Epidermal melanocyte (primary cell): ENCODE measurements around the gene ENAH.
A peak's percentile ranks its signal among the peaks of the same experiment; 100 is the strongest.
"Not testable (repeated sequence)": the region's sequence is repeated elsewhere in the genome, so short reads cannot be mapped to it uniquely, and the experiment has no call there.

Source experiments
- DNase-seq: peaks from one replicate; pipeline ENCODE4 v3.0.0; 2011; ENCODE audit warnings: low spot score; ENCODE audit not compliant: insufficient read length

Gene ENAH

DNA sequence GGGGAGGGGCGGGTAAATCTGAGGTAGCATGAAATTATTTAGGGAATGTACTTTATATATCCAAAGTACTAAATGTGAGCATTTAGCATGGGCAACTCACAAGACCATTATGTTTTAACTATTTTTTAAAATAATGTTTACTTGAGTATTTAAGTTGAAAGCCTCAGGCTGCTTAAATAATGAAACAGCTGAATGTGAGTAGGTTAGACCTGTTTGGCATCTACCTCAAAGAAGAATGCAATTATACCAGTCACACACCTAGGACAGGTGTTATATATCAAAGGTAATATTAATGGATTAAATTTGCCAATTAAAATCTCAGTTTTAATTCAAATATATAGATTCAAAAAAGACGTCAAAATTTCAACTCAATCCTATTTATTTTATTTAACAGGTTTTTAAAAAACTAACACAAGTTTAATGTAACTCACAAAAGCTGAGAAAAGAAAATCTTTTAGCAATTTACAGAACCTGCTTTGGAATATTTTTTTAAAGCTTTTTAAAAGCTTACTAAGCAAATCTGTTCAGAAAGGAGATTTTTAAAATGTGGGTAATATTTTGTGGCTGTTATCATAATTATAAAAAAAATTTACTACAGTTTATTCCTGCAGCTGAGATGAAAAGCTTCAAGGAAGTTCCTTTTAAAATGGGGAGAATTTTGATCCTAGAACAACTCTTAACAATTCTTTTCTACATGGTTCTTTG is 120.5 kb downstream of the ENAH start:
- DNase-seq = no peak

DNA sequence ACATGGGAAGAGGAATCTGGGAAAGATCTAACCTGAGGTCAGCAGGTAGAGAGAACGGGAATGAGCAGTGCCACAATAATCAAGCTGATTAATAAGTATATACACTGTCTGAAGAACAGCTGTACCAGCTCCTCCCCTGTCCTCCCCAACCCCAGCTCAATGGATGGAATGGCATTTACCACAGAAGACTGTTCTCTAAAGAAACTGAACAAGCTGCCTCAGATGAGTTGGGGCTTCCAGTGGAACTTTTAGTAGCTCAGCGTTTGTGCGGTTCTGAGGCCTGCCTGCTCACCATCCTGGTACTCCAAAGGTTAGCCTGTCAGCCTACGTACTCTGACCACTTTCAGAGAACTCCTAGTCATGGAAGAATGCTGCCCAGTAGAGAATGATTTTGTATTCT is 123.2 kb downstream of the ENAH start:
- no peak for DNase-seq

DNA sequence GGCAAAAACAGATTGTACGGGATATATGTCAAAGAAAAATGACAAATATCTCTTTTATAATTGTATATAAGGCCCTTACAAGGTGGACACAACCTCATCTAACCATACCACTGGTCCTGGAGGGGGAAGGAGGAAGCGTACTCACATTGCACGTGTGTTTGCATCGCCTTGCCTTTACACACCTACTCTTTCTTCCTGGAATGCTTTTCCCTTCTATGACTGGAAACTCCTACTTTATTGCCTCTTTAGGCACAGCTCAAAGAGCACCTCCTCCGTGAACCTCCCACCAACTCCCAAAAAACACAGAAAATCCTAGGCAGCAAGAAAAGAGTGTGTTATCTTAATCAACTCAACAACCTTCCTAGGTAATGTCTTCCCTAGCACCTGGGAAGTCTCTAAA is 125.3 kb downstream of the ENAH start:
- no peak for DNase-seq

DNA sequence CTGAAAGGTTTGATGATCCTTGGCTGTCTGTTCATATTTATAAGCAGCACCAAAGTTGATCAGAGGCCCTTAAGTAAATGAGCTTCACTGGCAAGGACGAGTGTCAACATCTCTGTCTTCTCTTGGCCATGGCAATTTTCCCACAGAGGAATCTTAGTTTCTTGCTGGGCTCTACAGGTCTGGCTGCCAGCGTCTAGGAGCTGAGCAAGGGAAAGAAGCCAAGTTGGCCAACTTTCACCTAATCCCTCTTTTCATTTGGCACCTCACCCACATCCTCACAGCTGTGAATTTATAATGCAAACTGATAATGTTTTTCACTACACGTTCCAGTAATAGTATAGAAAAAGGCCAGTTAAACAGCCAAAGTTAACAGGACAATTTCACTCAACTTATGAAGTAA is 126.0 kb downstream of the ENAH start:
- DNase-seq = no peak

DNA sequence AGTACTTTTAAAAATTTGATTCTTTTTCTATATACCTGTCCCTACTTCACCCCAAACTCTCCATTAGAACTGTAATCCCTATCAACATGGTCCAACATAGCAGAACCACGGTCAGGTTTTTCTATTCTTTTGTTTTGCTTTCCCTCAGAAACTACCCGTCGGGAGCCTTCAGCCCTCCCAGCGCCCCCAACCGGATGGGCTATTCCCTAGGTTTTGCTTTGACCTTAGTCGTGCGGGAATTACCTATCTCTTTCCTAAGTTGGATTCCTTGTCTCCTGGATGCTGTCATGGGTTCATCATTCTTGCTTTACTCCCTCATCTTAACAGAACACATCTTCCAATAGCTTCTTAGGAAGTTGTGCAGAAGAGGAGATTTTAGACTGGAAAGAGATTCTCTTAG is 127.5 kb downstream of the ENAH start:
- no peak for DNase-seq

DNA sequence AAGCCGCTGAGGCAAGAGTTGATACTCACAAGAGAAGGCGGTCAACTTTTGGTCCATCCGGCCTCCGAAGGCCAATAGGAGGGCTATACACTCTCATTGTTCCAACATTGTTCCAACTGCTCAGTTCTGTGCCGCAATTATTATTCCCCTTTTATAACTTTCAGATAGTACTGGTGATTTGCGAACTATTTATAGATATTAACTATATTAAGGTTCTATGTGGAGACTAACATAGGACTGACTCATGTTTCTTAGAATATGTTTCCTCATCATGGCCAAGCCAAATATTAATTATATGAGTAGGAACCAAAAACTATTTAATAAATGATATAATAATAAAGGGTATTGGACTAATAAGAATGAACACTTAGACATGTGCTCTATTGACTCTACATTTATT is 128.4 kb downstream of the ENAH start:
- no peak for DNase-seq

DNA sequence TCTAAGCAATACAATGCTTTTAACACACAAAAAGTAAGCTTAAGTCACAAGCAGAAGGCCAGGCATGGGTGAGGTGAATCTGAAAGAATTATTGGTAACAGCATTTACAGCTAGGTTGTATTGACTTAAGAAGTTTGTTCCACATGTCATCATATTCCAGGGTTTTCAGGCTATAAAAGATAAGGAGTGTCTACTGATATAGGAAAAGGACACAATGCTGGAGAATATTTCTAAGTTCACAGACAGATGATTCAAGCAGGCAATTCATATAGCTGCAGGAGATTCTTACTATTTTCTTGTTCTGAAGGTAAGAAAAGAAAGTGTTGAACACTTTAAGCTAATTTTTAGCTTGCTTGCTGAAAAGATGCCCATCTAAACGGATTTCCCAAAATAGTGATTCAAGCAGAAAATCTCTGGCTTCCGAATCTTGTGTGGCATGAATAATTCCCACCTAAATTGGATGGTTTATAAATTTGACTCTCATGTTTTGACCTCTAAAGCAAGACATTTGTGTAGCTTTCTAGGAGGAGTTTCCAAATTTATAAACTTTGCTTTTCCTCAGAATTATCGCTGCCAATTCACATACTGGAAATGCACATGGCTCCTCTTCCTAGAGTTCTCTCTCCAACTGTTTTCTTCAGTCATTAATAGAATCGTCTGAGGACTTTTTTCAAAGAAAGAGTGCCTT is 129.5 kb downstream of the ENAH start:
- no peak for DNase-seq

DNA sequence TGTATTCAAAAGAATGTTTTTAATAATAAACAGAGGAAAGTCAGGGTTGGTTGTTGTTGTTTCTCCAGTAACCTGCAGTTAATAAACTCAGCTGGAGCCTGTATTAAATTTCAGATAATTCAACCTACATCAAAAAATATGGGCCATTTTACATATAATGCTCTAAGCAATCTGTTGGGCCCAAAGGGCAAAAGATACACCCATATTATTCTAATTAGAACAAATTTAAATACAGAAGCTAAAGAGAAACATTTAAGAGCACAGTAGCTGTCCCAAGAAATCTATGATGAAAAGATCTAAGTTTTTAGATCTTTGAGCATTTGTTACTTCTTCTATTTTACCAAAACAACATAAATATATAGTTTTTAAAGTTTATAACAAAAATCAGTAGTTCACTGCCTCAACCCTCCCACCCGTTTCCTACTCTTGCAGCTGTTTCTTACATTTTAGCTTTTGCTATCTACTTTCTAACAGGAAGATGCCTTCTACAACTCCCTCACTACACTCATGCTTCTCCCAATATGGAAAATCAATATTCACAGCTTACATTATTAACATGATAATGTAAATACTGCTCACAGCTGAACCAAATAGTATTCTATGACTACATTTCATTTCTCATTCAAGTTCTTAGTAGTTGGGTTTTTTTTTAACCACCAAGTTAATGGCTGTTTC is 130.2 kb downstream of the ENAH start:
- no peak for DNase-seq

DNA sequence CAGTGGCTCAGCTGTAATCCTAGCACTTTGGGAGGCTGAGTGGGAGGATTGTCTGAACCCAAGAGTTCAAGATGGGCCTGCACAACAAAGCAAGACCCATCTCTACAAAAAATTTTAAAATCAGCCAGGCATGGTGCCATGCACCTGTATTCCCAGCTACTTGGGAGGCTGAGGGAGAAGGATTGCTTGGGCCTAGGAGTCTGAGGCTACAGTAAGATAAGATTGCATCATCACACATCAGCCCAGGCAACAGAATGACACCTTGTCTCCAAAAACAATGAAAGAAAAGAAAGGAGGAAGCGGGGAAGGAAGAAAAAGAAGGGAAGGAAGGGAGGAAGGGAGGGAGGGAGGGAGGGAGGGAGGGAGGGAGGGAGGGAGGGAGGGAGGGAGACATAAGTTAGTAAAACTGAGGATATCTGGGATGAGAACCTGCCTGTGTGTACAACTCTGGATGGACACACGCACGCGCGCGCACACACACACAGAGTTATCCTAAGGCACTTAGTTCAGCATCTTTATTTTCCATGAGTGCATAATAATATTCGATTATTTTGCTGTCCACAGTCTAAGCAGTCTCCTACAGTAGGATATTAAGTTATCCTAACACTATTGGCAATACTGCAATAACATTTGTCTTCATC is 132.2 kb downstream of the ENAH start:
- DNase-seq = no peak

DNA sequence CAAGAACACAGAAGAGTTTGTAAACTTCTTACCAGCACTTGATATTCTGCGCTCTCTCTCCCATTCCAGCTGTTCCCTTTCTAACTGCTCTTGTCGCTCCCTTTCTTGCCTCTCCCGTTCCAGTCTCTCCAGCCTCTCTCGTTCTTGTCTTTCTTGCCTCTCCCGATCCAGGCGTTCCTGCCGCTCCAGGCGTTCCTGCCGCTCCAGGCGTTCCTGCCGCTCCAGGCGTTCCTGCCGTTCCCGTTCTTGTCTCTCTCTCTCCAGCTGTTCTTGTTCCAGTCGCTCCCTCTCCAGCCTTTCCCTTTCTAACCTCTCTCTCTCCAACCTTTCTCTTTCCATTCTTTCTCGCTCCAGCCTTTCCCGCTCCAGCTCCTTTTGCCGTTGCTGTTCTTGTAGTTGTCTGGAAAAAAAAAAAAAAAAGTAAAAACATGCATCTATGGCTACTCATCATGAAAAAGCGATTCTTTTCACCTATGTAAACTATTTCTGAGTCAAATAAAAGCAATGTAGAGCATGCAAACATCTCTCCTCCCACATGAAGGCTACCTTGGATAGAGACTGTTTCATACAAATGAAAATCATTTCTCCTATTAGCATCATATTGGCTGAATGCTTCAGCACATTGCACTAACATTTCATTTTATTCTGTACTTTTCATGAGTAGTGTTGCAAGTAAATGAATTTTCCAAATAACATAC is 133.6 kb downstream of the ENAH start:
- no peak for DNase-seq

DNA sequence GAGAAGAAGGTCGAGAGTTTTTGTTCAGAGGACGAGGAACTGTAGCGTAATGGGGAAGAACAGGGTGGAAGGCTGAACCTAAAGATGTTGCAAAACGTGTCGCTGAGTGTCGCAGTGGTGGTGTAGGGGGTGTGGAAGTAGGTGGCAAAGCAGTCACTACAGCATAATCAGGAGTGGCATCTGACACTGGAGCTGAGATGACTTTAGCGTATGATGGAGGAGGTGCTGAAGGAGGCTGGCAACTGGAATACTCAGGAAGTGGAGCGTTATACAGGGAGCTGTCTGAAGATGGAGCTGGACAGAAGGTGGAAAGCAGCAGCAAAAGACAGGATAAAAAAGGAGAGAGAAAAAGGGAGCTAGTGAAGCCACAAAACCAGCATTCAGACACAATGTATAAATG is 135.2 kb downstream of the ENAH start:
- DNase-seq = no peak

DNA sequence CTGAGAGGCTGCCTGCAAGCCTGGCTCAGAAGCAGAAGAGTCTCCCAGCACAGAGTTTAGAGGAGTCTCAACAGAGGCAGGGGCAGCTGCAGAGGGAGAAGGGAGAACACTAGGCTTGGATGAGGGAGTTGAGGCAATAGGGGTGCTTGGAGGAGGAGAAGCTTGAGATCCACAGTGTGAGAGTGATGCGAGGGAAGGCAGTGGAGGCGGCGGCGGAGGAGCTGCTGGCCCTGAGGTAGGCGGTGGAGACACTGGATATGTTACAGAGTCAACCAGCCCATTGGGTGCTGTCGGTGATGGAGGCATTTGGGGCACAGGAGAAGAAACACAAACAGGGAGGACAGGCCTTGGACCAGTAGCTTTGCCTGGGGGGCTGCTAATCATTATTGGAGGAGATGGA is 135.7 kb downstream of the ENAH start:
- DNase-seq = no peak

DNA sequence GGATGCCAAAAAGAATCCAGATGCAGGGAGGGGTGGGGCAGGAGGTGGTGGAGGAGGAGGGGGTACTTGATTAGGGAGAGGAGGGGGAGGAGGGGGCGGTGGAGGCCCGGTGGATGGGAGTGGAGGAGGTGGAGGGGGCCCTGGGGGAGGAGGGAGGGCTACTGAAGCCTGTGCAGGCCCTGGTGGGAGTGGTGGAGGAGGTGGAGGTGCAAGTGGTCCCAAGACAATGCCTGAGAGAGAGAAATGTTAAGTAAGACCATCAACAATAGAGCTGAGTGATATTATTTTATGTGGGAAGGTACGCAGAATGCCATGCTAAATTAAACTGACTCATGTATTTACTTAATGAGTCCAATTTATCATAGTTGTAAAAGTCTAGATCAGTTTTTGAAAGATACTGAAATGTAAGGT is 138.2 kb downstream of the ENAH start:
- DNase-seq = no peak

DNA sequence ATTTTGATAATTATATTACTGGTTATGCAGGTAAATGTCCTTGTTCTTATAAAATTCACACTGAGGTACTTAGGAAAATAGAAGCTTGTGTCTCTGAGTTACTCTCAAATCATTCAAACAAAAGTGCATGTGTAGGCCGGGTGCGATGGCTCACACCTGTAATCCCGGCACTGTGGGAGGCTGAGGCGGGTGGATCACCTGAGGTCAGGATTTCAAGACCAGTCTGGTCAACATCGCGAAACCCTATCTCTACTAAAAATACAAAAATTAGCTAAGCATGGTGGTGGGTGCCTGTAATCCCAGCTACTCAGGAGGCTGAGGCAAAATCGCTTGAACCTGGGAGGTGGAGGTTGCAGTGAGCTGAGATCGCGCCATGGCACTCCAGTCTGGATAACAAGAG is 139.3 kb downstream of the ENAH start:
- DNase-seq = not testable (repeated sequence)

DNA sequence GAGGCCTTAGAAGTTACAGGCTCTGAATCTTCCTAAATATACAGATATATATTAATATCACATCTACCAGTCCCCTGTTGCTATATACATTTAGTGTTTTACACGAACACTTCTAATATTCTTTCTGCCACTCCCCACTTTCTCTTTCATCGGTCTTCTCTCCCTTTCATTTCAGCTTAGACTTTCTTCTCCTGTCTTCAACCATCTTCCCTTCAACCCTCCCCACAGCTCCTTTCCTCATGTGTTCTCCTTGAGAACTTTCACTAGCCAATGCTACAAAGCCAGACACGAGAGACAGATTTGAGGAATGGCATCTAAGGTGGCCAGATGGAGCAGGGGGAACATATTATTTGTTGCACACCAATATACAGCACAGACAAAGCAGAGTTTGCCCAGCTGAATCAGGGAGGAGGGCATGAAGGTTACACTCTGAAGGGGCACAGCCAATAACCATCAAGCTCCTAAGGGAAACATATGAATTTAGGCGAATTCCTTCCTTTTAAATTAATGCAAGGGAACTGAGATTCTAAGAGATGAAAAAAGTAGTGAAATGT is 141.0 kb downstream of the ENAH start:
- no peak for DNase-seq

DNA sequence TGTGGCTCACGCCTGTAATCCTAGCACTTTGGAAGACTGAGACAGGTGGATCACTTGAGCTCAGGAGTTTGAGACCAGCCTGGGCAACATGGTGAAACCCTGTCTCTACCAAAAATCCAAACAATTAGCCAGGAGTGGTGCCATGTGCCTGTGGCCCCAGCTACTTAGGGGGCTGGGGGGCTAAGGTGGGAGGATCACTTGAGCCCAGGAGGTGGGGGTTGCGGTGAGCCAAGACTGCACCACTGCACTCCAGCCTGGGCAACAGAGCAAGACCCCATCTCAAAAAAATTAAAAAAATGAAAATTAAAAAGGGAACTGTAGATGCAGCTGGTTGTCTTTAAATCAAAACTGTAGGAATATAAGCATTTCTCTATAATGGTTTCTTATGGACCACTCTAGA is 142.2 kb downstream of the ENAH start:
- not testable (repeated sequence) for DNase-seq

DNA sequence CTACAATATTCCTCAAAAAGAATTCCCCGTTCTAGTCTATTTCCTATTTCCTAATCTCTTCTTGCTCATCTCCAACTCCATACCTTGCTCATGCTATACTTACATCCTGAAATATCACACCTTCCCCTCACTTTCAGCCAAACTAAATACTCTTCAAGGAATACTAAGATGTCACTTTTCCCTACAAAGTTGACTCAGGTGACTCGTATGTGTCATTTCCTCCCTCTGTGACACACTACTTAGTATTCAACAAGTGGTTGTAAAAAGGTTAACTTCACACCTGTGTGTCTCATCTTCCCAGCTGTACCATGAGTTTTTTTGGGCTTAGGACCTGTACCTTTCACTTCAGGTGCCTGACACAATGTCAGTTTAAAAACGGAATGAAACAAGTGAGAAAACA is 143.2 kb downstream of the ENAH start:
- no peak for DNase-seq

DNA sequence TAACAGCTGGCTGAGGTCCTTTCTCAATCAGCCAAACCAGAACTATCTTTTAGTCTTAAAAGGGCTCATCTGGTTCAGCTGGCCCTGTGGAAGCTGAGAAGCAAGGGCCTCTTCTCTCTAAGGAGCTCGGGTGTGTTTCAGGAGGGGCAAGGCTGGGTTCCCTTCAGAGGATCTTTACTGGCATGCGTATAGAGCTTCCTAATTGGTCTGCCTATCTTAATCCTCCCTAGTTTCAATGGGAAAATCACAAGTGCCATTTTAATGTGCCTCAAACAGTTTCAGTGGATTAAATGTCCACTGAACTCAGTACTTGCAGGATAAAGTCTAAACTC is 143.6 kb downstream of the ENAH start:
- no peak for DNase-seq

DNA sequence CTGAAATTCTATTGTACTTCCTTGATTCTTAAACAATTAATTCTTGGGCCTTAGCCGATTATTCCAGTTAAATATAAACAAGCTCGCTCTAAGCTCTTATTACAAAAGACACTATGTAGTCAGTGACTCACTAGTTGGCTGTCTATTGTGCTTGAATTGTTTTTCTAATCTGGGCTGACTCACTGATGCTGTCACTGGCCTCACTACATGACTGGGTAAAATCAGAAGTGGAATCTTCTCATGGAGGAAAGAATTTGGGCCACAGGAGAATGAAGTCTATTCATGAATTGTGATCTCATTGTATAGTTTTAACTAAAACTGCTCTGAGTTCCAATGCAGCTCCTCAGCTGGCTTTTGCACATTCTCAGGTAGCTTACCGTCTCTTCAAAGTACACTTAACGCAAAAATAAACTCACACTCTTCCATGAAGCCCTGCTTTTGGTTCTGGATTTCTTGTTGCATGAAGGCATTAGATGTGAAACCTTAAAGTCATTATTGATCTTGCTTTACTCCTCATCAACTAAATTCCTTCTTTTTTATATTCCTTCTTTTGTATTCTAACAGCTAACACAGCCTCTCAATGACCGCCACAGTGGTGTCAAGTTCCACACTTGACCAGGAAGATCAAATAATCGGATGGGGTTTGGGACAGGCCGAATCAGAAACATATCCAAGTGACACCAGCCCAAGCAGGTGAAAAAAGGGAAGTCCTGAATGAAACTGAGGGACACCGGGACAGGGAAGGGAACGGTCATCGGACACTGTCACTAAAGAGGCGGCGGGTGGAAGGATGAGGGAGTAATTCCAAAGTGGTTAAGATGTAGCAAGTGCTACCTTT is 144.2 kb downstream of the ENAH start:
- DNase-seq = peak; percentile 69

DNA sequence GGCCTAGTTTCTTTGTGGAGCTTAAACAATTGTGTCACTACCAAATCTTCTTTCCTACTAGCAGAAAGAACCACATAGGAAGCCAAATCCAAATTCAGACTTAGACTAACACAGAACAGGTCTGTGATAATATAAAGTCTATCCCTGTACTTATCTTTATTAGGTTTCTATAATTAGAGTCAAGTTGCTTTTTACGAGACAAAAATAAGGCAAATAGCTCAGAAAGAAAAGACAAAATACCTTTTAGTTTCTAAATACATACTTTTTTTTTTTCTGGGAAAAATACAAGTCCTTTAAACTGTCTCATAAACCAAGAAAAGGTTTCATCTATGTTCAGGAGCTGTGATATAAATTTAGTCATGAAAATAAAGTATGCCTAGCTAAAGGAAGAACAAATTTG is 146.2 kb downstream of the ENAH start:
- DNase-seq = no peak

DNA sequence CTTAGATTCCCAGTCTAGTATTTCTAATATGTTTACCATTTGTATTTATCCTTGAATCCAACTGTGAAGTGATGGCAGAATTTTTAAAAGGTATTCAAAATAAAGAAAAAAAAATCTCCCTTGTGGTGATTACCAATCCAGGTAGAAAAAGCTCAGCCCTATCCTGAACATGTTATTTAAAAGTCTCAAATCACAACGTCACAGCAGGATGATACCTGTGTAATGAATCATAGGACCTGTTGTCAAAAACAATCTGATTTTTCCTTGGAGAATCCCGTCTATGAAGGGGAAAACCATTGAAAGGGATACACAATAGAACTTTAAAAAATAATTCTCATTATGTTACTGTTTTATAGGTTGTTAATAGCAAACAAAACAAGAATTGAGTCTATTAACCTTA is 148.1 kb downstream of the ENAH start:
- DNase-seq = no peak
